ENCODE measurements around the gene STAT2.
"Not testable (repeated sequence)": the region's sequence is repeated elsewhere in the genome, so short reads cannot be mapped to it uniquely, and the experiment has no call there.

Gene STAT2

DNA sequence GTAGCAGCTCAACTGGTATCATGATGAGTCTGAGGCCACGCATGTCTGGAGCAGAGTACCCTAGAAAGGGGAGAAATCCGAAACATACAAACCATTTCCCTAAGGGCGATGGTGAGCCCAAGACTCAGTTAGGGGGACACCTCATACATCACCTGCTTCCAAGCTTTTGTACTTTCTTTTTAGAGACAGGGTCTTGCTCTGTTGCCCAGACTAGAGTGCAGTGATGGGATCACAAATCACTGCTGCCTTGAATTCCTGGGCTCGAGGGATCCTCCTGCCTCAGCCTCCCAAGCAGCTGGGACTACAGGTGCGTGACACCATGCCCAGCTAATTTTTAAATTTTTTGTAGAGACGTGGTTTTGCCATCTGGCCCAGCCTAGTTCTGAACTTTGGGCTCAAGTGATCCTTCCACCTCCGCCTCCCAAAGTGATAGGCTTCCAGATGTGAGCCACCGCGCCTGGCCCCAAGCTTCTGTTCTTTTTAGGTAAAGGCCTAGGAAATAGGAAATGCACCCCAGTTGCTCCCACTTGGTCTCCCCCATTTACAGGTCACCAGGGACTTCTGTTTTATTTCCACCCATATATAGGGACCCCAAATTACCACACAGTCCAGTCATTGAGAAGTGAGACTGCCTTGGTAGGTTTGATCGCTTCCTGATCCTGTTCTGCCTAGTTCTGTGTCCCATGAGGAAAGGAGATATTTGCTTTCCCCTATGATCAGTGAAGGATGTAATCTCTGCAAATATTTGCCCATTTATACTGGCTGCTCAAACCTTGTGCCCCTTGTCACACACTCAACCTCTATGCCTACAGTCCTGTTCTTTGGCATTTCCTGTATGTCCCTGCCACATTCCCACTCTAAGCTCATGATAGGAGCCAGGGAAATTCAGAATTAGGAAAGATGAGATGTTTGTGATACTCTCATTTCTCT is 2.5 kb upstream of the STAT2 start, which contains the start of gene APOF:
APOF (minus strand) TSS at position 728 of the 930 bp plus-strand sequence; CDS start at position 616, 112 bp downstream.
- DNase-seq (ENCODE audit: low spot score): no peak

DNA sequence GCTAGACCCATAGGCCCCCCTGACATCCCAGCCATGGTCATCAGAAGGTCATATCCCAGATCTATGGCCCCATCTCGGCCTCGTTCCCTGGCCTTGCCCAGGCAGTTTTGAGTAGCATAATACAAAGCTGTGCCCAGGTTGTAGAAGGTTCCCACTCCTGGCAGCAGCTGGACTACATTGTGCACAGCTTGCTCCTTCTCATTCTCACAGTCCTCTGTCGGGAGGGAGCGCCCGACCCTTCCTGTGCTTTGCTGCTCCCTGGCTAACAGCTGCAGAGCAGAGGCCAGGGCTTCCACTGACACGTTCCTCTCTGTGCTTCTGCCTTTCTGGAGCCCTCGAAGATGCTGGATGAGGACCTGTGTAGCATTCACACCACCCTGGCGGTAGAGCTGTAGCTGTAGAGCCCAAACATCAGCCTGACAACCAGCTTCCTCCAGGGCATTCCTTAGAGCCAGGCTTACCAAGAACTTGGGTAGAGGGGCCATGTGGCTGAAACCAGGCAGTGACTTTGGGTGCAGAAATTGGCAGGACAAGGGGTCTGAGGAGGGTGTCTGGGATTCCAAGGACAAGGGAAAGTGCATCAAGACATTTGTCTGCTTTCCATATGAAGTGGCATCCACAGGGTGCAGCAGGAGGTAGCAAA is 1.7 kb upstream of the STAT2 start:
- no peak for DNase-seq (ENCODE audit: low spot score)

DNA sequence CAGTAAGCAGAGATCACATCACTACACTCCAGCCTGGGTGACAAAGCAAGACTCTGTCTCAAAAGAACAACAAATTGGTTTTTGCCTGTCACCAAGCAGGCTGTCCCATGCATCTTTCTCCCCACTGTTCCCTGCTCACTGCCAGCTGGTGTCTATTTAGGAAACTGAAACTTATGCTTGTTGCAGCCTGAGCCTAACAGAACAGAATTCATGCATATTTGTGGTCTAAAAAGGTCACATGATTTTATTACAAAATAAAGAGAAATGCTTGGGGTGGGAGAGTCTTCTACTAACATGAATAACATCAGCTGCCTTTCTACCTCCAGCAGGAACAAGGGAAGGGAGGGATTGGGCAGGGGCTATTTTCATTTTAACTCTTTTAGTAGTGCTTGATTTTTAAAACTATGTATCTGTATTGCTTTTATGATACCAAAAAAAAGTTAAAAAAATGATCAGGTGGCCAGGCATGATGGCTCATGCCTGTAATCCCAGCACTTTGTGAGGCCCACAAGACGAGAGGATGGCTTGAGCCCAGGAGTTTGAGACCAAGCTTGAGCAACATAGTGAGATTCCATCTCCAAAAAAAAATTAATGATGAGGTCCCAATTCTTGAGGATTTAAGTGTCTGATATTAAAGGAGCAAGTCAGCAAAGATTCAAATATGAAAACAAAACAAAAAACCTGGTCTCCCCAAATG is 923 bp downstream of the STAT2 start:
- peak; percentile 95 for DNase-seq (ENCODE audit: low spot score)

DNA sequence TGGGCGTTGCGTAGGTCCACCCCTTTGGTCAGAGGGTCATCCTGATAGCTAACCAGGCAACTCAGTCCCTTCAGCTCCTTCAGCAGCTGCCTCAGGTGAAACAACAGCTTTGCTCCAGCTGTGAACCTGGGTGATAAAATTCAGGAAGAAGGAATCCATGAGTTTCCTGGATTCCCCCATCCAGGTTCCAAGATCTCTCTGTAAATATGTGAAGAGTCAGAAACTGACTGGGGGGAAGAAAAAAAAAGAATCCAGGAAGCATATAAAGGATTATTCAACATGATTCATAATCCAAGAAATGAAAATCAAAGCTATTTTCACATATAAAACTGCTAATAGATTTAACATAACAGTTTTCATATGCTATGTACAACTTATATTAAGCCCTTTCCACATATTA is 8.6 kb downstream of the STAT2 start:
- DNase-seq (ENCODE audit: low spot score): no peak

GRCh38 chr12:56350662-56351061 is 9.2 kb downstream of the STAT2 start:
- no peak for DNase-seq (ENCODE audit: low spot score)

DNA sequence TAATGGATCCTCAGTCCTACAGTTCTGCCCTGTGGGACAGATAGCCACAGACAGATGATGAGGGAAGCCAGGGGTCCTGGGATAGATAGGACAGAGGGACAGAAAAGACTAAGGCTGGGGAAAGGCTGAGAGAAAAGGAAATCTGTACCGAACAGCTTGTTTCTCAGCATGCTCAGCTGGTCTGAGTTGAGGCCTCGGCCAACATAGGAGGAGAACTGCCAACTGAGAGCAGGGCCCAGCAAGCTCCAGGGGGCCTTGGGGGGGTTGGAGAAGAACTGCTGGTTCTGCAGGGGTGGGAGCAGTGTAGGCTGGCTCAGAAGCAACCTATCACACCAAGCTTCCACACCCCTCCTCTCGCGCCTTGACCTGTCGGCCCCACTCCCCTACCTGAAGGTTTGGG is 11.1 kb downstream of the STAT2 start:
- no peak for DNase-seq (ENCODE audit: low spot score)

DNA sequence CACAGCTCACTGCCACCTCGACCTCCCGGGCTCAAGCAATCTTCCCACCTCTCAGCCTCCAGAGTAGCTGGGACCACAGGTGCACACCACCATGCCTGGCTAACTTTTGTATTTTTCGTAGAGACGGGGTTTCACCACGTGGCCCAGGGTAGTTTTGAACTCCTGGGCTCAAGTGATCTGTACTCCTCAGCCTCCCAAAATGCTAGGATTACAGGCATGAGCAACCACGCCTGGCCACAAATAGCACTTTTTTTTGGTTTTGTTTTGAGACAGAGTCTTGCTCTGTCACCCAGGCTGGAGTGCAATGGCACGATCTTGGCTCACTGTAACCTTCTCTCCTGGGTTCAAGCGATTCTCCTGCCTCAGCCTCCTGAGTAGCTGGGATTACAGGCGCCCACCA is 12.7 kb downstream of the STAT2 start:
- not testable (repeated sequence) for DNase-seq (ENCODE audit: low spot score)

GRCh38 chr12:56346675-56347074 is 13.2 kb downstream of the STAT2 start:
- DNase-seq (ENCODE audit: low spot score): no peak

DNA sequence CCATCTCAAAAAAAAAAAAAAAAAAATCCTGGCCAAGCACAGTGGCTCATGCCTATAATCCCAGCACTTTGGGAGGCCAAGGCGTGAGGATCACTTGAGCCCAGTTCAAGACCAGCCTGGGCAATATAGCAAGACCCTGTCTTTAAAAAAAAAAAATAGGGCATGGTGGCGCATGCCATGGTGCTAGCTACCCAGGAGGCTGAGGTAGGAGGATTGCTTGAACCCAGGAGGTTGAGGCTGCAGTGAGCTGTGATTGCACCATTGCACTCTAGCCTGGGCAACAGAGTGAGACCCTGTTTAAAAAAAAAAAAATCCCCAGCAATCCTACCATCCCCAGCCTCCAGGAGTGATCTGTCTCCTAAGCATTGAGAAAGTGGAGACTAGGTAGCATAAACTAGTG is 17.6 kb downstream of the STAT2 start:
- not testable (repeated sequence) for DNase-seq (ENCODE audit: low spot score)

DNA sequence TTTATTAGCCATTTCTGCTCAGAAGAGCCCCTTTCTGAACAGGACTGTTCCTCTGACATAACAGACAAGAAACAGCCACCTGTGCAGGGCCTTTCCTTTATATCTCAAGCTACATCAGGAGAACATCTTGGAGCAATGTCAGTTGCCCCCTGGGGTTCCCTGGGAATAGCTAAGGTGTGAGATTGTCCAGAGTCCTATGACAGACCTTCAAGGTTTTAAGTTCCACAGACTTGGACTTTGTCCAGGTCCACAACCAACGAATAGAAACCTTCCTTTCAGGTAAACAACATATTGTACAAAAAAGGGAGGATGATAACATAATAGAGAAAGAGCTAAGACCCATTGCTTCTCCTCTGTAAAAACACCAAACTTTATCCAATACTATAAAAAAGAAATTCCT is 18.3 kb downstream of the STAT2 start:
- no peak for DNase-seq (ENCODE audit: low spot score)

DNA sequence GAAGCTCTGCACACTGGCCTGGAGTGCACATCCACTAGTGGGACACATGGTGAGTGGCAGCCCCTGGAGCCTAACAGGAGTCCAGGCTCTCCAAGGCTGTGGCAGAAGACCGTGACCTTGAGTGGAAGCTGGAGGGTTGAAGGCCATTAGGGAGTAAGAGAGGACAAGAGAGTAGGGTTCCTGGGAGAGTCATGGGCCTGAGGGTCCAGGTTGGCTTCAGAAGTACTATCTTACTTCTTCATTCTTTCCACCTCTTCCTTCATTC is 20.8 kb downstream of the STAT2 start:
- DNase-seq (ENCODE audit: low spot score): no peak

DNA sequence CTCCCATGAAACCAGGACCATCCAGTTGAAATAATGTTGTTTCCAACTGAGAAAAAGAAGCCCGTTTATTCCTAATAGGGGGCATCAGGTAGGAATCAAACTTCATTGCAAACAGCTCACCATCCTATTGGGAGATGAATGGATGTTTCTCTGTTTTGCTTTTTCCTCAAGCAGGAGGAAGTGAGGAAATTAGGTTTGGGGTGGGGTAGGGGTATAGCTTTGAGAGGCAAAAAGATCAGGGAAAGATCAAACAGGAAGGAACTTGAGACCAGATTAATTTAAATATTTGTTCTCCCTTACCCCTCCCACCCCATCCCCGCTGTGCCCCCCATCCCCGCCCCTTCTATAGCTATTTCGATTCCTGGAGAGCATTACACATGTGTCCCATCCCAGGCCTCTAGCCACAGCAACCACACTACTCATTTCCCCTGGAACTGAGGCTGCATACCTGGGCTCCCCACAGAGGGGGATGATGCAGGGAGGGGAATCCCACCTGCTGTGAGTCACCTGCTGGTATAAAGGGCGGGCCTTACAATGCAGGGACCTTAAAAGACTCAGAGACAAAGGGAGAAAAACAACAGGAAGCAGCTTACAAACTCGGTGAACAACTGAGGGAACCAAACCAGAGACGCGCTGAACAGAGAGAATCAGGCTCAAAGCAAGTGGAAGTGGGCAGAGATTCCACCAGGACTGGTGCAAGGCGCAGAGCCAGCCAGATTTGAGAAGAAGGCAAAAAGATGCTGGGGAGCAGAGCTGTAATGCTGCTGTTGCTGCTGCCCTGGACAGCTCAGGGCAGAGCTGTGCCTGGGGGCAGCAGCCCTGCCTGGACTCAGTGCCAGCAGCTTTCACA is 21.4 kb downstream of the STAT2 start, which contains the start of gene IL23A:
IL23A (plus strand) TSS at position 577 of the 850 bp plus-strand sequence; CDS start at position 738, 161 bp downstream.
- DNase-seq (ENCODE audit: low spot score): no peak

GRCh38 chr12:56337753-56338251 is 22.1 kb downstream of the STAT2 start:
- no peak for DNase-seq (ENCODE audit: low spot score)

GRCh38 chr12:56336361-56337167 is 23.3 kb downstream of the STAT2 start:
- DNase-seq (ENCODE audit: low spot score): peak; percentile 60

GRCh38 chr12:56335527-56335926 is 24.4 kb downstream of the STAT2 start:
- DNase-seq (ENCODE audit: low spot score): not testable (repeated sequence)

GRCh38 chr12:56334490-56334793 is 25.5 kb downstream of the STAT2 start:
- DNase-seq (ENCODE audit: low spot score): no peak

DNA sequence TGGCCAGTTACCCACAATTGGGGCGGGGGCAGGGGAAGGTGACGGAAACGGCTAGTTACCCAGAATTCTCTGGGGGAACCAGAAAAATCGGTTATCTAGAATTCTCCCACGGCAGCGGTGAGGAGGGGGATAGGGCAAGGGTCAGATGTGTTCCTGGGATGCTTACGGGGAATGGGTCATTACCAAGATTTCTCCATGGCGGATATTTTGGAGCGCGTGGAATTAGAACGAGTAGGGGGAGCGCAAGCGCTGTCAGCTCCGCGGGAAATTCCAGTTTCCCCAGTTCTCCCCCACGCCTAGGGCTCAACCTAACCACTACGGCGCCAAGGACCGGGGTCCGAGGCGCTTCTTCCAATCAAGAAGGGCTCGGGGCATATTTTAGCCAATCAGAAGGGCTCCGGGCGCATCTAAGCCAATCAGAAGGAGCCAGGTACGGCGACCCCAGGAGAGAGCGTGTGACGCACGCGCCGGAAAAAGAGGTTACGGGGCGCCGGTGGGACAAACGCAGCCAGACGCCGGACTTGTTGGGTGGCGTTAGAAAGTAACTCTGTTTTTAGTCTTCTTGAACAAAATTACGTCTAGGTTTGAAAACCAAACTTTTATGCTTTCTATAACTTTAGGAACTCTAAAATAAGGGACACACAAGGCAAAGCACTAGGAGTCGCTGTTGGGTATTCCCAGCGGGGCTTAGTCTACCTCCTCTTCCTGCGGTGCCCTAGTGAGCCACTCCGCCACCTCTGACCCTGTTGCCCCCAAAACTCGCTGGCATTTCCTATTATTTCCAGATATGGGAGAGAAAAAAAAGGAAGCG is 26.0 kb downstream of the STAT2 start, which contains the start of gene PAN2:
PAN2 (minus strand) TSS at position 322 of the 811 bp plus-strand sequence. CDS start 906 bp downstream, outside the sequence.
- DNase-seq (ENCODE audit: low spot score): peak; percentile 97

- no peak for DNase-seq (ENCODE audit: low spot score)
These were observed 26.7 kb downstream of the STAT2 start for GRCh38 chr12:56333197-56333678.

DNA sequence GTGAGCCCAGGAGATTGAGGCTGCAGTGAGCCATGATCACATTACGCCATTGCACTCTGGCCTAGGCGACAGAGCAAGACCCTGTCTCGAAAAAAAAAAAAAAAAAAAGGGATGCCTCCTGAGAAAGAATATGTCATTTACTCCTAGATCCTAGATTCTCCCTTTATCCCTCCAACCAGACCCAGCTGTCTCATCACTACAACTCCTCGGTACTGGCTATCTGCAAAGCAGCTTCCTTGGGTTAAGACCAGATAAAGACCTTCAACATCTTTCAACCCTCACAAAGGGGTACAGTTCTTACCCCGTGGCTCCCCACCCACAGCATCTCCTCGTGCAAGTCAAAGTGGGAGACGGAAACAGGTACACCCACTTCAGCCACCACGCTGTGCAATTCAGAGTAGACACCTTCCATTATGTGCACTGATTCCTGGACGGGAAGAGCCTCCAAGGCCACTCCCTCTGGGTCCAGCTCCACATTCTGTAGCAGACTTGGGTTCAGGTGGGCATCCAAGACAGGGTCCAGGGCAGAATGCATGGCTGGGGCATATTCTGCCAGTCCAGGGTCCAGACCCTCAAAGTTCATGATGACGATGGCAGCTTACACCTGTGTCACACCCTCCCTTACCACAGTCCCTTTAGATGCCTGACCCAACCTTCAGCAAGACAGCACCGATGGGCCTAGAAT is 27.3 kb downstream of the STAT2 start:
- DNase-seq (ENCODE audit: low spot score): no peak
